HG03439 (cell line): Measurements from ENCODE around the gene SLC9A9.

Source experiments
- ATAC-seq: cut with Tn5 transposase; IDR thresholded peaks from one replicate; pipeline ENCODE4 v1.9.1; 2021; ENCODE audit warnings: mild to moderate bottlenecking, moderate library complexity; ENCODE audit not compliant: unreplicated experiment

The SLC9A9 gene

DNA sequence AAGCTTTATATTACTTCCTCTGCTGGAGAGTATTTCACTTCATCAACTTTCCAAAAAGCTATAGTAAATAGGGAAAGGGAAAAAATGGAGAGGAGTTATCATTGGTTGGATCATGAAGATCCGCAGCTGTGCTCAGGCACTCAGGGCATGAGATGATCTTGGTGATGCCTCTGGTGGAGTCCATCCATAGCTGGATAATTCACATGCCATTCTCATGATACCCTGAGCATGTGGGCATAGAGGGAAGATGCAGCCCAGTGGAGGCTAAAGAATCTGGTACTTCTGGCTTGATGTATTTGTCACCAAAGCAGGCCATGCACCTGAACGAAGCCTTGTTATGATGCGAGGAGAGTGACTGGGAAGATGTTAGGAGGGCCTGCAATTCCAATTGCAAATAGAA lies 578.5 kb downstream of the SLC9A9 start:
- ATAC-seq, result no peak

DNA sequence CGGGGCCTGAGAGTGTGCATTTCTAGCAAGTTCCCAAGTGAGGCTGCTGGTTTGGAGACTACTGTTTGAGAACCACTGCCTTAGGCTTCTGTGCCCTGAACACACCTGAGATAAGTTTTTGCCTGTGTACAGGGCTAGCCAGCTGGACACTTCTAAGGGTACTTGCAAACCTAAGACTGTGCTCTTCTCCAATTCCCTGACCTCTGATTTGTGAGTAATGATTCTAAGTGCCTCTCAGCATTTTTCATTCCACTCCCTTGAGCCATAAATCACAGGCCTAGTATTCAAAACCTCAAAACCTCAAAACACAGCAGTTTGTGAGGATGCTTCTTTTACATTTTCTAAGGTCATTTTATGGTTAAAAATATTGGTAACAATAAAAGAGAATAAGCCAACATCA lies 580.3 kb downstream of the SLC9A9 start:
- no peak for ATAC-seq

DNA sequence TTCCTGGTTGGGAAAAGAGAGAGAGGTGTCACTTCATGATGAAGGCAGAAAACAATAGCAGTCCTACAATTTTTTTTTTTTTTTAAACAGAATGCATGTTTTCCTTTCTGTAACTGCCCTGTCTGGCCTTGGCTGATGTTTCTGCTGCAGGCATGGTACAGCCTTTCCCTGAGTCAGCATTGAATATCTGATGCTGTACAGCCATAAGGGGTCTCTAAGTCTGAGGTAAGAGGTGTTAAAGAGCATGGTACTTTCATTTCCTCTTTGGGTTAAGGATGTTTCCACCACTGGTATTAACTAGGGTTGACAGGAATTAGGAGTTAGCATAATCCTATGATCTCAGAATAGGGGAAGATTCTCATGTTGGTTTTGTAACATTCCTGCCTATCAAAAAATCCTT lies 581.3 kb downstream of the SLC9A9 start:
- ATAC-seq, result no peak

DNA sequence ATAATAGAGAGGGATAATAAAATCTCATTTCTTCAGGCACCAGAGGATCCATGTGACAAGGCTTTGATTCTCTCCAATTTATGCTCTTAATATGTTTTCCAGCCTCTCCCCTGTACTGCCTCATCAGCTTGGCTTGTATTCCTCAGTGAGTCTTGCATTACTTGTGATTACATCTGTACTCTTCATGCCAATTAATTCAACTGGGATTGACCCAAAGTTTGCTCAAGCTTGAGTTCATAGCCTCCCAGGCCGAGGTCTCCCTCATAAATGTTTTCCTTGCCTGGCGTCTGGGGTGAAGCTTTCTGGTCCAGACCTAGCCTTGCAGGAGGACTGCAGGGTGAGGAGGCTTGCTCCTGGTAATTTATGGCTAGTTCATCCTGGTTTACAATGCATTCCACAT lies 581.8 kb downstream of the SLC9A9 start:
- no peak for ATAC-seq

DNA sequence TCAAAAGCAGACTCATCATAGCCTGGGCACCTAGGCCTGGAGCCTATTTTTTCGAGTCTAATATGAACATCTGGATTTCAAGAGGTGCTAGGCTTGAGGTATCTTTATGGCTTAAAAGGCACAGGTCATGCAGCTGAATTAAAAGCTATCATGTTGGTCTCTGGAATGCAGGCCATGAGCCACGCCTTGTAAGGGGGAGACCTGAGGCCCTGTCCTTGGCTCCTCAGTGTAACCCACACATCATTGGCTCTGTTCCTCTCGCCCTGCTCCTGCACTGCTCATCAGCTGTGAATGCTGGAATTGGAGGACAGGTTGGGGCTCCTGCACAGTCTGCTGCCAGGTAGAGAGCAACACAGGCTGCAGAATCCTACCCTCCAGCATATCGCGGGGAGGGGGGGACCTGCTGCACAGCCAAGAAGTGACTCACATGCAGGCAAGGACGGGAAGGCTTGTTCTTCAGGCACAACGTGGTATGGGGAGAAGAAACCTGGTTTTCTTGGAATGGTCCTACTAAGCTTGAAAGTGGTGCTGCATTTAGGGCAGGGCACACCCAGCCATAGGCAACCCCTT lies 582.7 kb downstream of the SLC9A9 start:
- ATAC-seq, result no peak

DNA sequence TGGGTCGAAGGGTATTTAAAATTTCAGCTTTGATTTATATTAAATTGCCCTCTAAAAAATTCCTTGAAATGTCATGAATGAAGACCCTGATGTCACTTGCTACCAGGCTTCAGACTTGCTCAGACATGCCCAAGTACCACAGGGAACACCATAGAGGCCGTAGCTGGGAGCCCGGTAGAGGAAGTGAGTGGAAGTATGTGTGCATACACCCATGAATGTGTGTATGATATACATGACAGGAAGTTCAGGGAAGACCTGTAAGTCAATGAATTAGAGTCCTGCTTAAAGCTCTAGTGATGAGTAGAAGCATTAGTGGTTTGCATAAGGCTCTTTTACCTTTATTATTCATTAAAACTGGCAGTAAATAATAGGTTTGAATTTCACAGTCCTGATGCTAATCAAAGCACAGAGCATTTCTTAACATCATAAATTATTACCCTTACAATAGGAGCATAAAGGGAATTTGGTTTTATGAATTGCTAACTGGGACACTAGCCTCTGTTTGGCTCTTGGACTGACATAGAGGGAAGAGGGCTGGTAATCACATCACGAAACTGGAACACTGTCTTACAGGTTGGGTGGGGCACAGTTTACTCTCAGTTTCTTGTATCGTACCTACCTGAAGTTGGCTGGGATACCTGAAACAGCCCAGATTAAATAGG lies 584.3 kb downstream of the SLC9A9 start:
- ATAC-seq, result no peak

DNA sequence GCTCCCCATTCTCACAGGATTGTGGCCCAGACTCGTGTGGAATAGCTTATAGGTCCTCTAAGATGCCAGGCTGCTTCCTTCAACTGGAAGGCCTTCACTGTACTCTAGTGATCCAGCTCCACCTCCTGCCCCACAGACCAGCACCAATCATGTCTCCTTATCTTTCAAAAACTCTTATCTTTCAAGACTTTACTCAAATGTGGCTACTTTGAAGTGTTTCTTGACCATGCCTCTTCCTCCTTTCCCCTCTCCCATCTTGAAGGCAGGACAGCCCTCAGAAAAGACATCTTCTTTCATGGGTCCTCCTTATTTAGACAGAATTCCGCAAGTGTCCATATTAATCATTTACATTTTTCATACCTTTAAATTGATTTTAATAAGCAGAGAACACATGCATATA lies 586.4 kb downstream of the SLC9A9 start:
- ATAC-seq, result no peak

DNA sequence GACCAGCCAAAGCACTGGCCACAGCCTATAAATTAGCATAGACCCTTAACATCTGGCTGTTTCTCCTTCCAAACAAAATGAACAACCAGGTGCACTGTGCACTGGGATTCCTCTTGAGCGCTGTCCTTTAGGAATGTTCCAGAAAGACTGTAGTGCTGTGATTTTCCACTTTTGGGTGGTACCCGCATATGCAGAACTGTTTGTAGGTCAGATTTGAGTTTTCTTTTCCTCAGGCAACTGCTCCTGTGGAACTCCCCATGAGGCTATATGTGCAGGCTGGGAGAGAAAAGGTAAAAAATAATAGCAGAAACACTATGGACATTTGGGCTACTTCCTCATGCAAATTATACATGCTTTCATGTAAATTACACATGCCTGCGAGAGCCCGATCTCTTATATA lies 589.6 kb downstream of the SLC9A9 start:
- ATAC-seq, result no peak

DNA sequence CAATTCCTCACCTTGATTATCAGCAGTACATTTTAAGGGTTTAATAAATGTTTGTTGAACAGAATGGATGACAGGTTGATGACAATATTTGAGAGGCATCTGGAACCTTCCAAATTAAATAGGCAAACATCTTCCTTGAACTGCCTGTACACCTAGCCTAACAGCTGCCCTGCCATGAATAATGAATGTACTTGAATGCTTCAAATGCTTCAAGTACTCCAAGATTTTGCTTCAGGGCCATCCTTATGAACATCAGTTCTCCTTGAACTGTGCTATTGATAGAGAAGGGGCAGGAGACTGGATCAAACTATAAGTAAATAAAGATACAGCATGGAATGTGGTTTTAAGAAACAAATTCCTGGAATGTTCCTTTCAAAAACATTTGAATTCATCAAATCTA lies 591.9 kb downstream of the SLC9A9 start:
- ATAC-seq, result no peak

DNA sequence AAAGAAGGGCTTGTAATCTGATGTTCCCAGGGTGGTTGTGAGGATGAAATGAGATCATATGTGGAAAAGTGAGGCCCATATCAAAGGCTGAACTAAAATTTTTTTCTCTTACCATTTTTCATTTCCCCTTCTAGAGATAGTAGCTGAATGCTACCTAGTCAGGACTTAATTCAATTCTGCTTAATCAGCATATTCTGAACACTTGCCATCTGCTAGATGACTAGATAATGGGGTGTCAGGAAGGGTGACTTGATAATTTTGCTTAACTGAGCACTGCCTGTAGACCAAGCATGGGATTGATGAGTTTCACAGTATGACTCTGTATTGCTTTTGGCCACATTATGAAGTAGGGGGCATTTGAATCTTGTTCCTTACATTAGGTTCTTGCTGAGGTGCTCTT lies 592.5 kb downstream of the SLC9A9 start:
- ATAC-seq, result no peak

DNA sequence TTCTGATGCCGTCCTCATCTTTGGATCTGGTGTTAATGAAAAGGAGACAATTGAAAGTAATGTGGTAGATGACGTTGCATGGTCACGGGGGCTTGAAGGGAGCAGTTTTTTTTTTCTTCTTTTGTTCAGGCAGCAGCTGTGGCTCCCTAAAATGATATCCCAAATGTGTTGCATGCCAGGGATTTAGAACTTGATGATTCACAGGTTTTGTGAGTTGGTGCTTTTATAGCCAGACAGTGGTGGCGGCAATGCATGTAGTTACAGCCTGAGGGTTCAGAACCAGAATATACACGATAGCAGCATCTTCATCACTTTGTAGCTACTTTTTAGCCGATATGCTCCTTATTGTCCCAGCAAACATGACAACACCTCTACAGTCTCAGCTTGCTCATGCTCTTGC lies 595.3 kb downstream of the SLC9A9 start:
- ATAC-seq, result no peak

DNA sequence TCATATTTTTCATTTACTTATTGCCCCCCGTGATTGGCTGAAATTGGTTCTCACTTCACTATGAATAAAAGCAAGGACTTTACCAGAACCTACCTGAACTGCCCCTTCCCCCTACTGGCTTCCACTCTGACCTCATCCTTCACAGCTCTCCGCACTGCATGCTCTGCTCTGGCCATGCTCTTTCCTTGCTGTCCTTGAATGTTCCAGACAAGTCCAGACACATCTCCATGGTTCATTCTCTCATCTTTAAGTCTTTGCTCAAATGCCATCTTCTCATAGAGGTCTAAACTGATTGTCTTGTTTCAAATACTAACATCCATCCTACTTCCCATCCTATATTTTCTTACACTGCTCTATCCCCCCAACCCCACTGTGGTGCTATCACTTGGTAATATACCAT lies 599.3 kb downstream of the SLC9A9 start:
- ATAC-seq, result no peak

DNA sequence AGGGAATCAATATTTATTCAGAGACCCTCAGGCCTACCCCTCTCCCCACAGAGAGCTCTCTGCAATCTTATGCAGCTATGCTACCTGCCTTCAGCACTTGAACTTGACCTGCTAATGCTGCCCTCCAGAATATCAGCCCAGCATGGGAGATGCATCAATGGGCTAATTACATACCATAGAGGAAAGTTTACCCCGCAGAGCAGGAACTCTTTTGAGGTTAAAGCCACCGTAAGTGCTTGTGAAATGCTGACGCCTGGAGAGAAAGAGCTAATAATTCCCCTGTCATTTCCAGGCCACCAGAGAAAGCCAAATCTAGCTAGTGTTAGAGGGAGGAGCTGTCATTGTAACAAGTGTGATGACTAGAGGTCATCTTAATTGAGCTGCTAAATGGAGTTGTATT lies 601.2 kb downstream of the SLC9A9 start:
- ATAC-seq, result no peak

DNA sequence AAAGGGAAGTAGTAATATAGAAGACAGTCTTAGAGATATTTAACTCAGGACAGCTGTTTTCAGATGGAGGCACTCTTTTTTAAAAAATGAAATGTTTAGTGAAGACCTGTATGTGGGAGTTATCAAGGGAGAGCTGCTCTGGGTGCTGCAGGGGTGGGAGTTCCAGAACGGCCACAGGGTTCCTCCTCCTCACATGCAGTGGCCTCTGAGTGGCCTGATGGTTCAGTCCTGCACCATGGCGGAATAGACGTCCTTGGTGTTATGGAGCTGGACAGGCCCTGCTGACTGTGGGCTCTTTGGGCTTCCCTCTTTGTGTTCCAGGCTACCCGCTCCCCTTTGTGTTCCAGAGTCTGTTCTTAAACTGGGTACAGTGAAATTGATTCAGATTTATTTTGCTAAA lies 602.6 kb downstream of the SLC9A9 start:
- no peak for ATAC-seq

DNA sequence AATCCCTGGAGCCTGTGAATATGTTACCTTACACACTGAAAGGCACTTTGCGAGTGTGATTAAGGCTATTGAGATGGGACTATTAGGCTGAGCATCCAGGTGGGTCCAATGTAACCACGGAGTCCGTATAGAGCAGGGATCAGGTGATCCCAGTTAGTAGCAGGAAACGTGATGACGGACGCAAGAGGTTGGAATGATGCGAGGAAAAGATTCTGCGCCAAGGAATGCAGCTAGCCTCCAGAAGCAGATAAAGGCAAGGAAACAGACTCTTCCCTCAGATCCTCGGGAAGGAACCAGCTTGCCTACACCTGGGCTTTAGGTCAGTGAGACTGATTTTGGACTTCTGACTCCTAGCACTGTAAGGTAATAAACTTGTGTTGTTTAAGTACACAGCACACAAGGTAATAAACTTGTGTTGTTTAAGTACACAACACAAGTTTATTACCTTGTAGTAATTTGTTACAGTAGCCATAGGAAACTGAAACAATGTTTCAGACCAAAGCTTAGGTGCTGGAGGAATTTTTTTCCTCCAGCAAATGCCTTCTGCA lies 603.7 kb downstream of the SLC9A9 start:
- ATAC-seq, result no peak

DNA sequence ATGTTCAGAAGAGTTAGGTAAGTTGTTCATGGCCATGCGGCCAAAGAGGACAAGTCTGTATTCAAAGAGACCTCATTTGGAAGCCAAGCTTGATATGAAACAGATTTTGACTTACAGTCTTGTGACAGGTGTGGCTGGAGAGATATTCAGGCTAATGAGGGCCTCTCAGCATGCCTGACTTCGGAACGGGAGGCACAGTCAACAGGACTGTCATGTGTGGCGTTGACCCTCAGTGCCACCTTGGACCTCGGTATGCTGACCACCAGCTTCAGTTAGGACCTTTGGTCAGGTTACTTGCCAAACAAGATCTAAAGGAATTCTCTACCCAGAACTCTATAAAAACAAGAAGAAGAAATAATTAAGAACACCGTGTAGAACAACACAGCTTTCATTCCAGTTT lies 604.6 kb downstream of the SLC9A9 start:
- no peak for ATAC-seq

DNA sequence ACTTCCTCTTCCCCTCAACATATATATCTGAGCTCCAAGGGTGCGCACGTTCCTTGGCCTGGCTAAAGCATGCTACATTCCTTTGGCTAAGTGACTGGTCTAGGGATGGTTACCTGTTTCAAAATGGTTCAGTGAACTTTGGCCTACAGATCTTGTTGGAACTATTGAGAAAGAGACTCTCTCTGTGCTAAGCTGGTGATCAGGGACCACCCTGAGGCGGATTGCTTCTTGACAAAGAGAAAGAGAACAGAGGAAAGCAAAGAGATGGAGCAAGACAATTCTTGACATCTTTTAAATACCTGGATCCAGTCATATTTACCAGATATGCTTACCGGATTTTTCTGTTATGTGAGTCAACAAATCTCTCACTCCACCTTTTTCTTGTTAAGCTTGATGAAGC lies 605.6 kb downstream of the SLC9A9 start:
- ATAC-seq, result no peak

DNA sequence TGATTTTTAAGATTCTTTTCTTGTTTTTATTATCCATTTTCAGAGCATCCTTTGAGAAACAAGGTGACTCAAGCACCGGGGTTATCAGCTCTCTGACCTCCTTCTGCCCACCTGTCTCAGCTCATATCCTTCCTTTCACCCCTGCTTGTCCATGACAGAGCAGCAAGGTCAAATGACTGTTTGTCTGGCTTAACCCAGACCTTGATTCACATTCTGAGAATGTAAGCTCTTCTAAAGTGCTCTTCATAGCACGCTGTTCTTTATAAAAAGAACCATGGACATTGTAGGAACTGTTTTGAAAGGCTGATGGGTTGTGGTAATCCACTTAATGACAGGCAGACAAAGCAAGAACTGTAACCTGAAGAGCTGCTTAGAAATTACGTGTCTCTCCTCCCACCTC lies 606.2 kb downstream of the SLC9A9 start:
- no peak for ATAC-seq

DNA sequence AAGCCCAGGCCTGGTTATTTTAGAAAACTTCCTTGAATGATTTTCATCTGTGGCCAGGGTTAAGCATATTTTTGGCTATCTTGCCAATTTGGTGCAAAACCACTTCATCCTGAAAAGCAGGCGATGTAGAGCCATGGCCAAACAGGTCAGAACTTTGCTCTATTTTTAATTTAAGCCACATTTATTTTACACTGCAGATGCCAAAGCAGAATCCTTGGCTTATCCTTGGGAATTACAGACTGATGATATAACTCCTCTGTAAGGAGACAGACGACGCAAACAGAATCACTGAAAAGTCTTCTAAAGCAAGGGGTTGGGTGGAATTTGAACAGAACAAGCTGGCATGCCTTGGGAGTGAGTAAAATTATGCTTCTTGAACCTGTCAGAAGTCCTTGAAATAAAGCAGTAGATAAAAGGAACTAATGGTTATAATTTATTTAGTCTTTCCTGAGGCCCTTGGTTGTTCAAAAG lies 606.8 kb downstream of the SLC9A9 start:
- ATAC-seq, result no peak

DNA sequence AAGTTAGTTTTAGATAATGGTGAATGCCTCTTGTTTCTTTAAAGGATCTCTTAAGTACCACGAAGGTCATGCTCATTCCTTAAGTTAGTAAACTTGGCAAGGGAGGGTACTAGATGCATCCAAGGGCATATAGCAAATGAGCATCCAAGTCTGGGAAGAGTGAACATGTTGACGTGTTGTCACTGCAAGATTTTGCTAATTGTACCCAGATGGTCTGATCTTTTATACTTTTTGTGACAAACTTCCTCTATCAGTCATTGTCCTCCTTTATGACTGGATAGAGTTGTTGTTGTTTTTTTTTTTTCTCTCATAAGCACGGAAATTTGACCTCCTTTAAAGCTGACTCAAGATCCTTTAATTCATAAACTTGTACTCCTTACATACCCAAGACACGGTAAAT lies 607.4 kb downstream of the SLC9A9 start:
- ATAC-seq, result no peak

DNA sequence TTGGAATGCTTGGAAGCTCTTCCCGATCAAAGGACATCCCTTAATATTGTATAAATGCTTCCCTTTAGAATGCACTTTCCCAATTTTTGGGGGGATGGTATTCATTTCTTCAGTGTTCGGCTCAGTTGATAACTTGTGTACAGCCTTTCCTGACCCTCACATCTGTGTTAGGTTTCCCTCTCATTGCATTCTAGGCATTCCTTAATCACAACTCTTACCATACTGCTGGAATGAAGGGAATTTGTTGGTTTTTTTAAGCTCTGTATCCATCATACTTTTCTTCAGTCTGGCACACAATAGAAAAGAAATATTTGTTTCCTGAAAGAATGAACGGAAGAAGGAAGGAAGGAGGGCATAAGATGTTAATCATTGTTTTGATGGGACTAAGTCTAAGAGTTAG lies 609.2 kb downstream of the SLC9A9 start:
- no peak for ATAC-seq

DNA sequence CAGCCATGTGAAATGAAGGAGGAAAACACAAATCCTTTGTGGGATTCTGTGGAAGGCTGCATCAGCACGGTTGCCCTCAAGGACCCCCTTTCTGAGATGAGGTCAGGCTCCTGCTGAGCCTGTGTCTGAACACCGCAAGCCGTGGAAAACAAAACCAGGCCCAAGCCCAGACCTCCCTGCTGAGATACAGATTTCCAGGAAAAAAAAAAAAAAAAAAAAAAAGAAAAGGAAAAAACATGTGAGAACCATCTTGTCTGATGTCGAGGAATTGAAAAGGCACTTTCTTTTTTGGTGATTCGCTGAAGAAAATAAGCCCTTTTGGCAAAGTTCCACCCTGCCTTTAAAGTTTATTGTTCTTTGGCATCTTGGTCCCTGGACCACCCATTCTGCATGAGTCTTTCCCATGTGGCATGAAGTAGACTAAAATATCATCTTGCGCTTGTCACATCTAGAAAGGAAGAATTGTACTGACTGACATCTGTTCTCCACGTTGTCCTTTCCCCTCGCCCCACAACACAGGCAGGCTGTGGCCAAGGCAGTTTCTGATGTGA lies 611.1 kb downstream of the SLC9A9 start:
- no peak for ATAC-seq
